H9 (cell line): ENCODE measurements around the gene BCL11B. TPM values are rescaled to one million over a fixed set of nuclear protein-coding genes. Genes with fewer than 3 reads are reported as not detected.

Experiments used
- DNase-seq: peaks from one replicate; pipeline ENCODE4 v3.0.0-alpha.2; 2017
- H2AFZ ChIP-seq: one replicate; pipeline ENCODE4 v1.6.1; 2013; ENCODE audit warnings: mild to moderate bottlenecking, low read length, control low read depth, moderate library complexity
- H2AK5ac ChIP-seq: 2 replicates; pipeline ENCODE4 v1.6.1; 2013; ENCODE audit warnings: low read length, control low read depth, mixed read lengths; ENCODE audit not compliant: insufficient read length
- H2BK120ac ChIP-seq: one replicate; pipeline ENCODE4 v1.6.1; 2013; ENCODE audit warnings: low read depth, mild to moderate bottlenecking, low read length, control low read depth, inconsistent platforms; ENCODE audit not compliant: poor library complexity, severe bottlenecking
- H2BK12ac ChIP-seq: 2 replicates; pipeline ENCODE4 v1.6.1; 2013; ENCODE audit warnings: low read length, control low read depth, mixed read lengths, low read depth; ENCODE audit not compliant: insufficient read length
- H2BK15ac ChIP-seq: 2 replicates; pipeline ENCODE4 v1.6.1; 2013; ENCODE audit warnings: low read depth, low read length, control low read depth
- H2BK20ac ChIP-seq: one replicate; pipeline ENCODE4 v1.6.1; 2013; ENCODE audit warnings: low read depth, mild to moderate bottlenecking, low read length, control low read depth, inconsistent platforms; ENCODE audit not compliant: poor library complexity, severe bottlenecking
- H2BK5ac ChIP-seq: 2 replicates; pipeline ENCODE4 v1.6.1; 2013; ENCODE audit warnings: low read length, control low read depth, mixed read lengths; ENCODE audit not compliant: insufficient read length
- H3K14ac ChIP-seq: 2 replicates; pipeline ENCODE4 v1.6.1; 2013; ENCODE audit warnings: low read length, control low read depth; ENCODE audit not compliant: insufficient read depth
- H3K18ac ChIP-seq: 2 replicates; pipeline ENCODE4 v1.6.1; 2013; ENCODE audit warnings: low read depth, mild to moderate bottlenecking, mixed read lengths, low read length, control low read depth; ENCODE audit not compliant: insufficient read length
- H3K23ac ChIP-seq: 2 replicates; pipeline ENCODE4 v1.6.1; 2013; ENCODE audit warnings: low read length, control low read depth, mixed read lengths, low read depth; ENCODE audit not compliant: insufficient read length
- H3K23me2 ChIP-seq: 2 replicates; pipeline ENCODE4 v1.6.1; 2013; ENCODE audit warnings: low read depth, mild to moderate bottlenecking, mixed read lengths, low read length, control low read depth; ENCODE audit not compliant: insufficient read length, poor library complexity, severe bottlenecking
- H3K27ac ChIP-seq: 2 replicates; pipeline ENCODE4 v1.5.1; 2013; ENCODE audit warnings: low read length, control low read depth, mixed read lengths, low read depth; ENCODE audit not compliant: insufficient read length
- H3K27me3 ChIP-seq: 2 replicates; pipeline ENCODE4 v1.6.1; 2013; ENCODE audit warnings: low read length, control low read depth, inconsistent platforms; ENCODE audit not compliant: insufficient read depth
- H3K4ac ChIP-seq: 2 replicates; pipeline ENCODE4 v1.6.1; 2013; ENCODE audit warnings: low read depth, mild to moderate bottlenecking, control low read depth, inconsistent platforms, low read length, moderate library complexity
- H3K4me1 ChIP-seq: 2 replicates; pipeline ENCODE4 v1.6.1; 2013; ENCODE audit warnings: low read length, control low read depth, inconsistent platforms; ENCODE audit not compliant: insufficient read depth
- H3K4me2 ChIP-seq: 2 replicates; pipeline ENCODE4 v1.6.1; 2013; ENCODE audit warnings: low read length, control low read depth, mixed read lengths; ENCODE audit not compliant: insufficient read length, insufficient read depth
- H3K56ac ChIP-seq: 2 replicates; pipeline ENCODE4 v1.6.1; 2013; ENCODE audit warnings: low read depth, mild to moderate bottlenecking, mixed read lengths, low read length, control low read depth; ENCODE audit not compliant: insufficient read length
- H3K79me1 ChIP-seq: 2 replicates; pipeline ENCODE4 v1.6.1; 2013; ENCODE audit warnings: low read depth, mild to moderate bottlenecking, moderate library complexity, low read length, control low read depth, inconsistent platforms; ENCODE audit not compliant: insufficient read depth, poor library complexity, severe bottlenecking
- H3K79me2 ChIP-seq: 2 replicates; pipeline ENCODE4 v1.6.1; 2013; ENCODE audit warnings: low read length, control low read depth, inconsistent platforms; ENCODE audit not compliant: insufficient read depth
- H3K9ac ChIP-seq: 2 replicates; pipeline ENCODE4 v1.6.1; 2013; ENCODE audit warnings: low read length, control low read depth, mixed read lengths; ENCODE audit not compliant: insufficient read length; ENCODE audit errors: extremely low read depth
- H3K9me3 ChIP-seq: one replicate; pipeline ENCODE4 v1.6.1; 2013; ENCODE audit warnings: low read depth, low read length, inconsistent platforms; ENCODE audit not compliant: control insufficient read depth
- H3T11ph ChIP-seq: one replicate; pipeline ENCODE4 v1.6.1; 2013; ENCODE audit warnings: mild to moderate bottlenecking, low read length, control low read depth, inconsistent platforms
- H4K20me1 ChIP-seq: one replicate; pipeline ENCODE4 v1.6.1; 2013; ENCODE audit not compliant: control insufficient read depth, insufficient read length, insufficient read depth
- H4K5ac ChIP-seq: 2 replicates; pipeline ENCODE4 v1.6.1; 2013; ENCODE audit warnings: low read depth, mild to moderate bottlenecking, mixed read lengths, low read length, control low read depth; ENCODE audit not compliant: insufficient read length
- H4K8ac ChIP-seq: replicated peaks from 2 replicates; pipeline ENCODE4 v1.6.1; 2013; ENCODE audit warnings: low read length, control low read depth, mixed read lengths, low read depth; ENCODE audit not compliant: insufficient read length
- H4K91ac ChIP-seq: 2 replicates; pipeline ENCODE4 v1.6.1; 2013; ENCODE audit warnings: low read depth, mild to moderate bottlenecking, moderate library complexity, mixed read lengths, low read length, control low read depth; ENCODE audit not compliant: insufficient read length
- H3K27ac Mint-ChIP-seq, 3 experiments: 2 replicates in 2 of 3; 3 replicates in 1 of 3; pipeline ENCODE4 v1.8.0; 2020 to 2021; ENCODE audit warnings: mixed read lengths in 3 of 3, mild to moderate bottlenecking in 1 of 3, moderate library complexity in 1 of 3
- H3K27me3 Mint-ChIP-seq: 2 replicates; pipeline ENCODE4 v1.8.0; 2021; ENCODE audit warnings: low read depth, mild to moderate bottlenecking, moderate library complexity, mixed read lengths
- H3K36me3 Mint-ChIP-seq, 3 experiments: 2 replicates in 2 of 3; 3 replicates in 1 of 3; pipeline ENCODE4 v1.8.0; 2020 to 2021; ENCODE audit warnings: low read depth in 3 of 3, mixed read lengths in 3 of 3; ENCODE audit not compliant: insufficient read depth in 1 of 3
- H3K4me1 Mint-ChIP-seq, 2 experiments: 2 replicates each; pipeline ENCODE4 v1.8.0; 2020; ENCODE audit warnings: mixed read lengths in 2 of 2
- H3K4me3 Mint-ChIP-seq, 2 experiments: 2 replicates in 1 of 2; 3 replicates in 1 of 2; pipeline ENCODE4 v1.8.0; 2020 to 2021; ENCODE audit warnings: mild to moderate bottlenecking in 2 of 2, mixed read lengths in 2 of 2, moderate library complexity in 1 of 2
- H3K9me3 Mint-ChIP-seq, 2 experiments: 2 replicates in 1 of 2; 3 replicates in 1 of 2; pipeline ENCODE4 v1.8.0; 2020; ENCODE audit warnings: mild to moderate bottlenecking in 2 of 2, mixed read lengths in 2 of 2, moderate library complexity in 1 of 2
- CTCF ChIP-seq: fragments of 200-600 bp; sonication (generic); conservative IDR thresholded peaks from 3 replicates; pipeline ENCODE4 v1.8.0; 2021; ENCODE audit warnings: antibody characterized with exemption, mild to moderate bottlenecking
- WGBS: extraction: QIAGEN DNeasy Blood & Tissue Kit; methylation state at CpG from one replicate; pipeline ENCODE4 v1.1.7; 2013; ENCODE audit warnings: missing lambda C conversion rate, low lambda C conversion rate, mixed read lengths; ENCODE audit not compliant: insufficient read length; ENCODE audit errors: extremely low coverage; 5-methylcytosine and 5-hydroxymethylcytosine counted together
- total RNA-seq: library from RNA; stranded (reverse); gene quantifications from 2 replicates; pipeline ENCODE4 v1.2.1, GENCODE V29; 2021

BCL11B gene
- total RNA-seq, 1 experiment from 2014 or later, result 4.9 TPM

GRCh38 chr14:99231850-99232713 is 39.9 kb downstream of the BCL11B start:
- Histone ChIP-seq H3K23ac (no peak overlapping the region), H3K27ac (no peak overlapping the region), H2BK12ac (no peak overlapping the region), H4K20me1 (no peaks in the 10 kb centered on the region), H3K27me3 (no peaks in the 10 kb centered on the region), H2BK120ac (no peak overlapping the region), H2BK15ac (no peak overlapping the region), H3K4me2 (peak overlapping the region; percentile 4), H3K4me1 (peaks cover 5% of the 10 kb centered on the region; the same call in 1 of the 2 replicates), H4K91ac (no peak overlapping the region), H3T11ph (no peak overlapping the region), H3K14ac (no peak overlapping the region), H2AFZ (no peak overlapping the region), H3K23me2 (peaks cover 8% of the 10 kb centered on the region), H3K18ac (no peak overlapping the region), H3K9ac (no peak overlapping the region), H3K79me1 (no peaks in the 10 kb centered on the region), H4K5ac (no peak overlapping the region), H2BK5ac (no peak overlapping the region), H3K56ac (no peak overlapping the region), H3K4ac (no peak overlapping the region), H4K8ac (no peak overlapping the region), H3K79me2 (no peaks in the 10 kb centered on the region), H2BK20ac (no peak overlapping the region), H3K9me3 (no peaks in the 10 kb centered on the region), H2AK5ac (no peak overlapping the region)
- no peaks in the 10 kb centered on the region; a peak in 1 of 5 replicates for H3K9me3 Mint-ChIP-seq
- H3K4me1 Mint-ChIP-seq, result peaks cover 44 to 55% of the 10 kb centered on the region in 2 experiments
- DNase-seq, result peak; percentile 92
- TF ChIP-seq CTCF, result peak; percentile 32; the same call in 2 of the 3 replicates
- no CpG with 5 or more reads among the region's 21 CpGs for WGBS
- peak overlapping the region in 2 of 3 experiments; percentile 49 to 66; a peak in 2 of 7 replicates for H3K27ac Mint-ChIP-seq
- H3K36me3 Mint-ChIP-seq, result peaks cover 4 to 5% (median 5%) of the 10 kb centered on the region in 3 experiments; a peak in 5 of 7 replicates
- H3K4me3 Mint-ChIP-seq, result peak overlapping the region; percentile 65 to 73
- H3K27me3 Mint-ChIP-seq, result no peaks in the 10 kb centered on the region
